Peyer's patch (tissue), 4 donors: ENCODE measurements around the gene RBM19.

Experiments used
- CTCF ChIP-seq, 6 experiments: fragments of 450-650 bp in 4 of 6; fragments of 200-600 bp in 2 of 6; sonication (generic) in 1 of 6; IDR thresholded peaks; one replicate each; pipeline ENCODE4 v1.5.1; 2017 to 2019; ENCODE audit warnings: antibody characterized with exemption in 6 of 6, mild to moderate bottlenecking in 3 of 6, moderate library complexity in 1 of 6
- POLR2A ChIP-seq, 2 donors: fragments of 450-650 bp; IDR thresholded peaks; one replicate each; pipeline ENCODE4 v1.5.1; 2017; ENCODE audit warnings: antibody characterized with exemption in 2 of 2, mild to moderate bottlenecking in 2 of 2, moderate library complexity in 2 of 2

- no peak for TF ChIP-seq CTCF (IDR thresholded peaks at IDR 0.05)
- TF ChIP-seq POLR2A (IDR thresholded peaks at IDR 0.05) = no peak
Observed at GRCh38 chr12:113816866-113817265, 149.3 kb downstream of the RBM19 start.
